HepG2 (cell line): Measurements from ENCODE around the gene SSNA1. TPM values are rescaled to one million over a fixed set of nuclear protein-coding genes. Genes with fewer than 3 reads are reported as not detected.

ENCODE experiments used
- ARNT2 ChIP-seq: sonication (generic); formaldehyde crosslinking; IDR thresholded peaks from 2 replicates; pipeline ENCODE4 v1.8.0; 2022; ENCODE audit warnings: mild to moderate bottlenecking, low read depth, missing genetic modification reagents, moderate library complexity
- ATF2 ChIP-seq: sonication (generic); formaldehyde crosslinking; IDR thresholded peaks from 2 replicates; pipeline ENCODE4 v1.4.0; 2020; ENCODE audit warnings: missing genetic modification reagents
- DZIP1 ChIP-seq: sonication (generic); formaldehyde crosslinking; IDR thresholded peaks from 2 replicates; pipeline ENCODE4 v1.5.0; 2020; ENCODE audit warnings: mild to moderate bottlenecking, missing genetic modification reagents
- FOXO4 ChIP-seq: sonication (generic); formaldehyde crosslinking; conservative IDR thresholded peaks from 2 replicates; pipeline ENCODE4 v1.8.1; 2023; ENCODE audit warnings: missing genetic modification reagents
- HNRNPH1 ChIP-seq: fragments of 200-400 bp; formaldehyde crosslinking; optimal IDR thresholded peaks from 2 replicates; pipeline ENCODE3; 2017; ENCODE audit warnings: mild to moderate bottlenecking, low read depth, low read length
- MAFF ChIP-seq: IDR thresholded peaks from 2 replicates; pipeline ENCODE4 v1.6.1; 2011; ENCODE audit warnings: low read depth, low read length, improper control_type of control experiment
- NR0B2 ChIP-seq: sonication (generic); formaldehyde crosslinking; IDR thresholded peaks from 2 replicates; pipeline ENCODE4 v1.4.0; 2020; ENCODE audit warnings: mild to moderate bottlenecking, missing genetic modification reagents
- REST ChIP-seq, 2 experiments: IDR thresholded peaks; 2 replicates each; pipeline ENCODE4 v1.6.1; 2011 to 2012; ENCODE audit warnings: low read length in 2 of 2, borderline replicate concordance in 1 of 2, low read depth in 1 of 2, mild to moderate bottlenecking in 1 of 2, moderate library complexity in 1 of 2
- SNAPC5 ChIP-seq: sonication (generic); formaldehyde crosslinking; IDR thresholded peaks from 2 replicates; pipeline ENCODE4 v1.8.1; 2023; ENCODE audit warnings: mild to moderate bottlenecking, missing genetic modification reagents, borderline replicate concordance
- TFE3 ChIP-seq: IDR thresholded peaks from 2 replicates; pipeline ENCODE4 v1.6.1; 2016
- ZNF10 ChIP-seq: sonication (generic); formaldehyde crosslinking; IDR thresholded peaks from 2 replicates; pipeline ENCODE4 v1.4.0; 2020; ENCODE audit warnings: mild to moderate bottlenecking, low read depth, missing genetic modification reagents, borderline replicate concordance
- ZNF607 ChIP-seq: sonication (generic); formaldehyde crosslinking; IDR thresholded peaks from 2 replicates; pipeline ENCODE4 v1.5.1; 2020; ENCODE audit warnings: missing genetic modification reagents, mild to moderate bottlenecking, borderline replicate concordance
- polyA plus RNA-seq, 8 experiments: library from polyadenylated mRNA; depleted of rRNA in 3 of 8; stranded (reverse) in 7 of 8; unstranded in 1 of 8; fragments of >200 nt; fragmentation: Illumina TruSeq in 4 of 8; extraction: Trizol in 4 of 8; gene quantifications; 2 replicates each; pipeline versions ENCODE4 v1.2.1 to v1.2.3, GENCODE V29; 2011 to 2016; ENCODE audit warnings: low read depth in 4 of 8, missing spikeins in 1 of 8, mixed read lengths in 1 of 8; ENCODE audit not compliant: insufficient read depth in 1 of 8
- total RNA-seq, 5 experiments: library from RNA; depleted of rRNA; stranded (reverse); fragments of >200 nt; fragmentation: Illumina TruSeq; extraction: Trizol; gene quantifications; 2 replicates each; pipeline ENCODE4 v1.2.3, GENCODE V29; 2016; ENCODE audit warnings: low read depth in 1 of 5

The SSNA1 gene
- total and polyA plus RNA-seq, 2 of the 13 experiments (the other 11 are each of a cell fraction or from before 2014, with no cell fraction given): 35.9 to 49.4 TPM

GRCh38 chr9:137228968-137229896 is 40.8 kb downstream of the SSNA1 start (continued):
- TF ChIP-seq REST (IDR thresholded peaks at IDR 0.05; ENCODE audit: borderline replicate concordance in 1 of 2, low read depth in 1 of 2, low read length in 2 of 2) (no peak), MAFF (no peak), NR0B2 (no peak; the same call in 1 of the 2 replicates), ZNF607 (CRISPR knock-in tag) (no peak), ATF2 (no peak; the same call in 1 of the 2 replicates), DZIP1 (CRISPR knock-in tag) (no peak), FOXO4 (CRISPR knock-in tag) (no peak), ZNF10 (CRISPR knock-in tag) (no peak), TFE3 (CRISPR knock-in tag) (0 out of 2 replicates have a peak, but pooled peaks have one; percentile 8), HNRNPH1 (no peak), ARNT2 (CRISPR knock-in tag) (no peak; the same call in 1 of the 2 replicates), SNAPC5 (CRISPR knock-in tag) (no peak)
